ENCODE measurements around the gene PDE4D. TPM values are rescaled to one million over a fixed set of nuclear protein-coding genes. Genes with fewer than 3 reads are reported as not detected.

PDE4D gene
- total and polyA plus RNA-seq, 10 of the 15 experiments (the other 5 are each of a cell fraction or from before 2014, with no cell fraction given): 0.87 to 4.1 (median 2.2) TPM

- no peaks in the 10 kb centered on the region for H3K9me3 ChIP-seq (replicated peaks; ENCODE audit: control insufficient read depth, insufficient read depth, low read length)
- RAD21 ChIA-PET (ENCODE audit: unreplicated experiment): no interaction called here
- in situ Hi-C loops (cut with MboI): no loop called here
- H3K27me3 ChIP-seq (replicated peaks in 1 of 2; ENCODE audit: control insufficient read depth in 2 of 2, insufficient read depth in 2 of 2, low read length in 1 of 2): no peaks in the 10 kb centered on the region
- FAIRE-seq (no peak), DNase-seq (ENCODE audit: low read depth, low spot score) (no peak), ATAC-seq (peak; percentile 91)
- H3K9ac ChIP-seq (ENCODE audit: control insufficient read depth, insufficient read depth, low read length): no peak overlapping the region
- CTCF ChIA-PET: interaction anchor here (0.7 to 2.3 kb wide), 12 partner anchors 13 to 336 kb away, joined by 3 to 11 read pairs (median 4); no protein-coding TSS in a partner anchor
- POLR2A ChIA-PET: no interaction called here
- H3K27ac ChIP-seq (ENCODE audit: control insufficient read depth, insufficient read depth): no peak overlapping the region
- no peaks in the 10 kb centered on the region for H3K79me2 ChIP-seq (ENCODE audit: control insufficient read depth, insufficient read depth, low read length)
- H3K4me2 ChIP-seq (ENCODE audit: control insufficient read depth, insufficient read depth): no peak overlapping the region
- H4K20me1 ChIP-seq (ENCODE audit: control insufficient read depth, insufficient read depth): no peaks in the 10 kb centered on the region
- no peak overlapping the region for H3K4me3 ChIP-seq
- SMC1A ChIA-PET (ENCODE audit: uncharacterized antibody, unreplicated experiment): interaction anchor here (1.3 to 2.0 kb wide), 6 partner anchors 16 to 344 kb away, joined by 3 to 6 read pairs (median 4); no protein-coding TSS in a partner anchor
- no peak overlapping the region for H2AFZ ChIP-seq (ENCODE audit: control insufficient read depth, low read depth, low read length)
- 29% methylated on average over 4 of the region's 4 CpGs for WGBS (ENCODE audit: insufficient coverage, insufficient replicate concordance, low lambda C conversion rate, missing lambda C conversion rate)
- no peaks in the 10 kb centered on the region for H3K36me3 ChIP-seq (ENCODE audit: control insufficient read depth in 2 of 2, insufficient read depth in 2 of 2, low read length in 1 of 2)
- BruUV-seq (replicated peaks): no TSS peak
- intact Hi-C loops (cut with micrococcal nuclease; ENCODE audit: unreplicated experiment): loop anchor here (1.0 kb wide), 3 partner anchors 76 to 334 kb away; no protein-coding TSS in a partner anchor
- no peaks in the 10 kb centered on the region for H3K4me1 ChIP-seq (ENCODE audit: control insufficient read depth, insufficient read depth, low read length)
- TF ChIP-seq ZNF687 (IDR thresholded peaks at IDR 0.05): no peak
- no peak for TF ChIP-seq ZBTB4 (CRISPR knock-in tag; IDR thresholded peaks at IDR 0.05)
- peak; percentile 61; the same call in 1 of the 2 replicates for TF ChIP-seq SMC3 (IDR thresholded peaks at IDR 0.05; ENCODE audit: borderline replicate concordance, low read length)
- no peak for TF ChIP-seq ASH2L (IDR thresholded peaks at IDR 0.05; ENCODE audit: borderline replicate concordance, low read depth)
- no peak for TF ChIP-seq RELA (IDR thresholded peaks at IDR 0.05; ENCODE audit: borderline replicate concordance, partially characterized antibody)
- TF ChIP-seq POU2F2 (IDR thresholded peaks at IDR 0.05; ENCODE audit: borderline replicate concordance, low read depth, low read length): no peak
- peak; percentile 68 to 73 (median 71) for TF ChIP-seq CTCF (IDR thresholded peaks at IDR 0.05 in 2 of 3, conservative IDR thresholded peaks at IDR 0.05 in 1 of 3; ENCODE audit: control insufficient read depth in 2 of 3, extremely low read depth in 1 of 3, insufficient read depth in 1 of 3, low read depth in 3 of 3, low read length in 3 of 3)
- no peak for TF ChIP-seq NFXL1 (IDR thresholded peaks at IDR 0.05; ENCODE audit: borderline replicate concordance)
- no peak for TF ChIP-seq EGR1 (IDR thresholded peaks at IDR 0.05; ENCODE audit: borderline replicate concordance in 1 of 2, low read depth in 2 of 2, low read length in 2 of 2)
- peak; percentile 80 for TF ChIP-seq RAD21 (IDR thresholded peaks at IDR 0.05; ENCODE audit: insufficient read depth, low read depth, low read length)
- TF ChIP-seq CBX3 (IDR thresholded peaks at IDR 0.05; ENCODE audit: borderline replicate concordance, low read depth): no peak
Measured at GRCh38 chr5:59724482-59725391, 168.8 kb downstream of the PDE4D start.

Measured in GM12878 (cell line).